DMS53 treated with DMSO at 0.1 percent for 48 hours (cell line): ENCODE results near the gene COX8C.

ENCODE experiments used
- DNase-seq: peaks from one replicate; lab custom pipeline; 2025; ENCODE audit not compliant: unreplicated experiment; lab: John Stamatoyannopoulos, UW

COX8C gene, protein sequence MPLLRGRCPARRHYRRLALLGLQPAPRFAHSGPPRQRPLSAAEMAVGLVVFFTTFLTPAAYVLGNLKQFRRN

DNA sequence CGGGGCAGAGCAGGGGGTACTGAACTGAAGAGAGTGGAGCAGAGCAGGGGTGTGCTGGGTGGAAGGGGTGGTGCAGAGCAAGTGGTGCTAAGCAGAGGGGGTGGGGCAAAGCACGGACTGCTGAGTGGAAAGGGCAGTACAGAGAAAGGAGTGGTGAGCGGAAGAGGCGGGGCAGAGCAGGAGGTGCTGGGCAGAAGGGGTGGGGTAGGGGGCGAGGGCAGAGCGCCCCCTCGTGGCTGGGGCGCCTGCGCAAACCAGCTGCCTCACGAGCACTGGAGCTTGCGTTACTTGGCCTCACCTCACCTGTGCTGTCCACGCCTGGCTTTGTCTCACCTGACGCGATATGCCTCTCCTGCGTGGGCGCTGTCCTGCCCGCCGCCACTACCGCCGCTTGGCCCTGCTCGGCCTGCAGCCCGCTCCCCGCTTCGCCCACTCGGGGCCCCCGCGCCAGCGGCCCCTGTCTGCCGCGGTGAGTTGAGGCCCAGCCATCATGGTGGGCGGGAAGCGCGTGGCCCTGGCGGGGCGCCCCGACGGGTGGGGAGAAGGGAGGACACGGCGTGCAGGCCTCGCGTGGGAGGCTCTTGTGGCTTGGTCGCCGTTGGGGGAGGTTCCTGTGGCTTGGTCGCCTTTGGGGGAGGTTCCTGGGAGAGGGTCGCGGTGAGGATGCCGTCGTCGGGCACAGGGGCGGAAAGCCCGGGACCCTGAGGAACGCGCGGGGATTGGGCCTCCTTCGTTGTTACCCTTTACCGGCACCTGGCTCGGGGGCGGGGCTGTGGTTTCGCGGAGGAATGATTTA is at the start of gene COX8C:
Gene COX8C (plus strand): TSS at position 257 of the 796 bp plus-strand sequence. CDS start 87 bp downstream, at position 344.
- DNase-seq, result no peak

DNA sequence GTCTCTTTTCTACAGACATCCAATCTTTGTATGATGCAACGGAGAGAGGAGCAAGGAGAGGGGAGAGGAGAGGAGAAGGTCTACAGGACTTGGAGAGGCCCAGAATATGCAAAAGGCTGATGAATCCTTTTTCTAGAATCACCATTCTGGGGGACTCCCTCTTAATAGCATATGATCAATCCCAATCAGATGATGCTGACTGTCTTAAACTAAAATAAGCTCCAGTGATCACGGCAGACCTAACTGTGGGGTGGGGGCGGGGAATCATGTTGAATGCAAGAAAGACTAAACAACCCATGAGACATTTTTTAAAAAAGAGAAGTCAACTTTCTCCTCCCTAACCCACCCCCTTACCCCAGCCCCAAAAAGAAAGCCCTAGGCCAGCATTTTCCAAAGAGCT is 47.6 kb upstream of the COX8C start:
- DNase-seq, result no peak

DNA sequence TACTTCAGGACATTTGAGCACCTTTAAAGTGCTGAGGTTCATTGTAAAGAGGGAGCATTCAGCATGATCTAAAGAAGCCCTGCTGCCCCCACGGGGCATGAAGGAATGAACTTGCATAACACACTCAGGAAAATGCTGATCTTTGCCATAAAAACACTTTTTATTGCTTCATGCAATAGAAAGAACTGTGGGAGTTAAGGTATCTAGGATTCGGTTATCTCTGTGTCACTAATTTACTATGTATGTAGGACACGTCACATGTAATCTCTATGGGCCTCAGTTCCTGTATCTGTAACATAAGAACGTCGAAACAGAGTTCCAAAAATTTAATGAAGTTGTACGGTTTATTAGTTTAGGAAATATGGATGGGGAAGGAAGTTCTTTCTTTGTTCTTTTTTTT is 47.1 kb upstream of the COX8C start:
- no peak for DNase-seq

DNA sequence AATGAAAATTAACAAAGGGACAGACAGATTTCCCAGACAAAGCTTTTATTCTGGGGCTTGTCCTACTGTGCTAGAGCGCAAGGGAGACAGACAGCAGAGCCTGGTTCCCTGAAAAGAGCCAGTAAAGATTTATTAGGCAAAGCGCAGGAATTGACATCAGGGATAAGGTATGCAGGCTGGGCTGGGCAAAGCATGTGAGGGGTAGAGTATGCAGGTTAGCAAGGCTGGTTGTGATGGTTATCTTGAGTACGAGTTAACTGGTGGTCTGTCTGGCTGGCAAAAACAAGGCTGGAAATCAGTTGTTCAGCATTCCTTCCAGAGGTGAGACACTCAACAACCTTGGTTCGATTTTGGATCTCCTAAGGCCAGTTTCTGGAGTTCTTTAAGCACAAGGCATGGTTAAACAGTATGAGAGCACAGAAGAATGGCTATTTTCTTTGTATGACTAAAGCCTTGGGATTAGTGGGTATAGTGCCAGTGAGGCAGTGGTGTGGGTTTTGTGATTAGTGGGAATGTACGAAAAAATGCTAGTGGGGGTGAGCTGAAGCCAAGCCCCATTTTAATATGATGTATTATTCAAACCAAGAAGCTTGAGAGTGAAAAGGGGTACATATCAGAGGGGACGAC is 45.0 kb upstream of the COX8C start:
- no peak for DNase-seq

DNA sequence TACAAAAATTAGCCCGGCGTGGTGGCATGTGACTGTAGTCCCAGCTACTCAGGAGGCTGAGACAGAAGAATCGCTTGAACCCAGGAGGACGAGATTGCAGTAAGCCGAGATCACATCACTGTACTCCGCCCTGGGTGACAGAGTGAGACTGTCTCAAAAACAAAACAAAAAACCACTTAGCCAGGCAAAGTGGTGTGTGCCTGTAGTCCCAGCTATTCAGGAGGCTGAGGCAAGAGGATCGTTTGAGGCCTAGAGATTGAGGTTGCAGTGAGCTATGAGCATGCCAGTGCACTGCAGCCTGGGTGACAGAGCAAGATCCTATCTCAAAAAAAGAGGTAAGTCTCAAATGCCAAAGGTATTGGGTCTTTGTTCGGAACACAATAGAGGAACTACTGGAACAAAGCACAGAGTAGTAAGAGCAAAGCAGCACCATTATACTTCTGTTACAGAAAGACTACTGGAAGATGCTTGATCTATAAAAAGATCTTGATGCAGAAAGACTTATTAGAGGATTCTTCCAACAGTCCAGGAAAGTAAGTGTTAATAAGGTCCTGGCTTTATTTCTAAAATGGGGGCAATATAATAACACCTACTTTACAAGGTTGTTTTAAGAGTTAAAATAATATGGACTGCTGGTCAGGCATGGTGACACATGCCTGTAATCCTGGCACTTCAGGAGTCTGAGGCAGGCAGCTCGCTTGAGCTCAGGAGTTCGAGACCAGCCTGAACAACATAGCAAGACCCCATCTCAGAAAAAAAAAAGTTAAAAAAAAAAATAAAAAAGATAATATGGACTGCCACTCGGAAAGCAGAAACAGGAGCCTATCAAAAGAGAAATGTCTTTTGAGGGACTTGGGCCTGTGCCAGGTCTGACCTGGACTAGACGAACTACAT is 44.0 kb upstream of the COX8C start:
- no peak for DNase-seq

DNA sequence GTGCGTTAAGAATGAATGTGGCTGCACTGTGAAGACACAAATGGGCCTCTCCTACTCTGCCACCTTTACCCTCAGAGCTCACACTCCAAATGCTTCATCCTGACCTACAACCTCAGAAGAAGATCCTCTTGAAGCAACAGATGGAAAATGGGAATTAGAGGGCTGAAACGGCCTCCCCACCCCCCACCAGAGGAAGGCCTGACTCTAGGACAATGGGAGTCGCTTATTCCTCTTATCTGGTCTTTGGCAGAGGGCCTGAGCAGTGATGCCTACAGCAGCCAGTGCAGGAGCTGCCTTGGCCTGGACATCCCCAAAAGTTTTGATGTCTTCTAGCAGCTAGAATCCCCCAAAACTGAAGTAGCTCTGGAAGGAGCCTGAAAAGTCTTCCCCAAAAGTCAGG is 43.3 kb upstream of the COX8C start:
- no peak for DNase-seq

DNA sequence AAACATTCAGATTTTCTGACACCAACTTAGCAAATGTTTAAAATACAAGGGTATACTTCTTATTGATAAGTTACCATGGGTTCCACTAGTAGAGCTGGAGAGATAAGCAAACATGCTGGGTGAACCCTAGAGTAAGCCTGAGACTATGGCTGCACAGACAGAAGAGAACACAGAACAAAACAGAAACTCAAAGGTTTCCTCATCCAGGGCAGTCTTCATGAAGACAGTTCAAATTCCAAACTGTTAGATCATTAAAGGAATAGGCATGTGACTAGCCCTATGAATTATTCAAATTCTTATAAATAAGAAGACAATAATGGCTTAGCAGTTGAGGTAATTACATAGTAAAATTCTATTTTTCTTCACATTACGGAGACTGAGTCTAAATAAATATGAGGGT is 42.2 kb upstream of the COX8C start:
- no peak for DNase-seq

DNA sequence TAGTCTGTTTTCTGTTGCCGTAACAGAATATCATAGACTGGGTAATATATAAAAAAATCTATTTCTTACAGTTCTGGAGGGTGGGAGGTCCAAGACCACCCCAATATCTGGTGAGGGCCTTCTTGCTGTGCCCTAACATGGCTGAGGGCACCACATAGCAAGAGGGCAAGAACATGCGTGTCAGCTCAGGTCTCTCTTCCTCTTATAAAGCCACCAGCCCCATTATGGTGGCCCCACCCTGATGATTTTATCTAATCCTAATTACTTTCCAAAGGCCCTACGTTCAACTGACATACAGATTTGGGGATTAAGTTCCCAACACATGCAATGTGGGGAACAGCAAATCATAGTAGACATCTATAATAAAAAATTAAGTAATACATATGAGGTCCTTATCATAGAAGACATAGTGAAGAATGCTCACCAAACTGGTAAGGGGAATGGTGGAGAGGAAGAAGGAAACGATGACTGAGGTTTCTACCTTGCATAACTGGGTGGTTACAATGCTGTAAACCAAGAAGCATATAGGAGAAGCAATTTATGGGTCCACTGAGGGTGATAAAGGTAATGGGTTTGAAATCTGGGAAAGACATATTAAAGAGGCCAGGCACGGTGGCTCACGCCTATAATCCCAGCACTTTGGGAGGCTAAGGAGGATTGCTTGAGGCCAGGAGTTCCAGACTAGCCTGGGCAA is 41.1 kb upstream of the COX8C start:
- no peak for DNase-seq

DNA sequence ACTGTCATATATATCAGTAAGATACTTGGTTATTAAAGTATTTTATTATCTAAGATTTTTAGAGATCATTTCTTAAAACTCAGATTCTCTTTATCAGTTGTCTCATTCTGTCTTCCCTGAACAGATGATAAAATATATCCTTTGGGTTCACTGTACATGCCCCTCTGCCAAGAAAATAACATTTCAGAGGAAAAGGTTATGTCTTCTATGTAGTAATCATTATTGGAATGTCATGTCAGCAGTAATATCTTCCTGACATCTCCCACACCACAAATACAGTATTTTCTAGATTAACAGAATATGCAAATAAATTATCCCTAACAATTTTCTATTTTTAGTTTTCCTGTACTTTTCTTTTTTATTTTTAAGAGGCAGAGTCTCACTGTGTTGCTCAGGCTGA is 40.2 kb upstream of the COX8C start:
- no peak for DNase-seq

DNA sequence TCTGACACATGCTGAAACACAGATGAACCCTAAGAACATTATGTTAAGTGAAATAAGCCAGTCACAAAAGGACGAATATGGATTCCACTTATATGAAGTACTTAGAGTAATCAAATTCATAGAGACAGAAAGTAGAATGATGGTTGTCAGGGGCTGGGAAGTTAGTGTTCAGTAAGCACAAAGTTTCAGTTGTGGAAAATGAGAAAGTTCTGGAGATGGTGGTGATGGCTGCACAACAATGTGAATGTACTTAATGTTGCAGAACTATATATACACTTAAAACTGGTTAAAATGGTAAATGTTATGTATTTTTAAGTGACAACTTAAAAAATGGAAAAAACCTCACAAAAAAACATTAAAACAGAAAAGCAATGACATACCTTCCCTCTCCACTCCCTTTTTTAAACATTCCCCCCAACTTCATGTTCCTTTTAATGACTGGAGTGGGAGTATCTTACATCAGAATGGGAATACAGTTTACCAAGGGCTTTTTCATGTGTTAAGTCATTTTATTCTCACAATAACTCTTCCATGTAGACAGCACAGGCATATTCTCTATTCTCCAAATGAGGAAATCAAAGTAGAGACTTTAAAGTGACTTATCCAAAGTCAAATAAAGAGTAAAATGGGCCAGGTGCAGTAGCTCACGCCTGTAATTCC is 38.2 kb upstream of the COX8C start:
- no peak for DNase-seq

DNA sequence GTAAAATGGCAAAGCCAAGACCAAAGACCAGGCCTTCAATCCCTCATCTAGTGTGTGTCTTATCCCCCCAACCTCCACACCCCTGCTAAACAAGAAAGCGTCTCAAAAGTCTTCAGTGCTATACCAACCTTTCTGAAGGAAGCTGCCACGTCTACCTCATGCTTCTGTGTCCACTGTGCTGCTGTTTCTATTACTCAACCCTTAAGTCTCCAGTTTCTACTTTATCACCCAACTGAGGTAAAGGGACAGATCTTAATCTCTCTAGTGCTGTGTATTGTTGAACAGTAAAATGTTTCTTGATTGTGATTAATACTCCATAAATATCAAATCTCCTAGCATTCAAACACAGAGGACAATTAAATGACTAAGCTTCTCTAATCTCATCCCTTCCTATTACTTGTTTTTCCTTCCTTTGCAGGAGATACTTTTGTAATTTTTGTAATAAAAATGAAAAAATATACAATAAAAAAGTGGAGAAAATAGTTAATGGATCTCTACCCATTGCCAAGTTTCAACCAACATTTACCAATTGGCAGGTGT is 37.5 kb upstream of the COX8C start:
- DNase-seq, result no peak

DNA sequence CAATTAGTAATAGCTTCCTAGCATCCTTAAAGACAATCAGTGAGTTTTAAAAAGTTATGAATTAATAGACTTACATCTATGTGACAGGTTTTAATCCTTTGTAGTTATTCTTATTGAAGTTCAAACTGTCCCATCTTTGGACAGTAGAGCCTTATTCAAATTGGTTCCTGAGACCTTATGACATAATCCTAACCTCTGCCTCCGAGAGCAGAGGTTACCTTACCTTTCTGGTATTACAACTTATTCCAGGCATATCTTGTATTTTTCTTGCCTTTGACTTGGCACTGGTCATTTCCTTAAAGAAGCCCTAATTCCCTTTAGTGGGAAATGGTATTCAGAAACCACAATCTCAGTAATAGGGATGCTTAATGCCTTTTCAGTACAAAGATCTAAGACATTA is 35.9 kb upstream of the COX8C start:
- no peak for DNase-seq

DNA sequence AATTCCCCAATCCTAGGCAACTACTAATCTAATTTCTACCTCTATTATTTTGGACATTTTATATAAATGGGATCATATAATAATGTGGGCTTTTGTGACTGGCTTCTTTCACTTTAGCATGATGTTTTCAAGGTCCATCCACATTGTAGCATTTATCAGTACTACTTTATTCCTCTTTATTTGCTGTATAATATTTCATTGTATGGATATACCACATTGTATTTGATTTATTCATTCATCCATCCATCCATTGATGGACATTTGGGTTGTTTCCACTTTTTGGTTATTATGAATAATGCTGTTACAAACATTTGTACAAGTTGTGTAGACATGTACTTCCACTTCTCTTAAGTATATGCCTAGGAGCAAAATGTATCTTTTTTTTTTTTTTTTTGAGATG is 31.4 kb upstream of the COX8C start:
- no peak for DNase-seq

DNA sequence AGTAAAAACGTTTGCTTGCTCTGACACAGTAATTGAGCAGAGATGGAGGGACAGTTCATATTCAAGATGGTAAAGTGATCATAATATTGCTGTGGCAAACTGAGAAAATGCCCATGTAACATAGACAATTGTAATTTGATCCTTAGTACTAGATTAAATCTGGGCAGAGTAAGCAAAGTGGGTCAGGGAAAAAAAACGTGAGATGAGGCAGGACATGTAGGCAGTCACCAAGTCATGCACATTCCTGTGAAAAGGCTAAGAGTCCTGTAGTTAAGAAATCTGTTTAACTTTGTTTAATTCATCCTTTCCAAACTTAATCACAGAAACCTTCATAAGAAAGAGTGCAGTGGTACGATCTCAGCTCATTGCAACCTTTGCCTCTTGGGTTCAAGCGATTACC is 30.3 kb upstream of the COX8C start:
- DNase-seq, result no peak

DNA sequence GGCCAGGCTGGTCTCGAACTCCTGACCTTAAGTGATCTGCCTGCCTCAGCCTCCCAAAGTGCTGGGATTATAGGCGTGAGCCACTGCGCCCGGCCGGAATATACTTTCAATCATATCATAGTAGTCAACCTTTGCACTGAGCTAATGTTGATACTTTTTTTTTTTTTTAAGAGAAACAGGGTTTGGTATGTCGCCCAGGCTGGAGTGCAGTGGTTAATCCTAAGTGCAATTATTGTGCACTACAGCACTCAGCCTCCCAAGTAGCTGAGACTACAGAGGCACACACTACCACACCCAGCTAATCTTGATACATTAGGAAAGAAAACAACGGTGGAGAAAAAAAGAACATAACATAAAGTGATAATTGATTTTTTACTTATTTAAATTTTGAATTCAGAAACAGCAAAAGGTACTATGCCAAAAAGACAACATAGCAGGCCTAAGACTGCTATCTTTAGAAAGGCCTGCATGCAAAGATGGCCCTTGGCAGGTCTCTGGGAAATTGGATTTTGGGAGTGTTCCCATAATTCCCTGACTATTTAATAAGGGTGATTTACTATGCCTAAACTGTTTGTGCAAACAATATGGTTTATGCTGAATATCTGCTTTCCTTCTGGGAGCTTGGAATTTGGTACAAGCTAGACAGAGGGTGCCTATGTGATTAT is 29.6 kb upstream of the COX8C start:
- no peak for DNase-seq

DNA sequence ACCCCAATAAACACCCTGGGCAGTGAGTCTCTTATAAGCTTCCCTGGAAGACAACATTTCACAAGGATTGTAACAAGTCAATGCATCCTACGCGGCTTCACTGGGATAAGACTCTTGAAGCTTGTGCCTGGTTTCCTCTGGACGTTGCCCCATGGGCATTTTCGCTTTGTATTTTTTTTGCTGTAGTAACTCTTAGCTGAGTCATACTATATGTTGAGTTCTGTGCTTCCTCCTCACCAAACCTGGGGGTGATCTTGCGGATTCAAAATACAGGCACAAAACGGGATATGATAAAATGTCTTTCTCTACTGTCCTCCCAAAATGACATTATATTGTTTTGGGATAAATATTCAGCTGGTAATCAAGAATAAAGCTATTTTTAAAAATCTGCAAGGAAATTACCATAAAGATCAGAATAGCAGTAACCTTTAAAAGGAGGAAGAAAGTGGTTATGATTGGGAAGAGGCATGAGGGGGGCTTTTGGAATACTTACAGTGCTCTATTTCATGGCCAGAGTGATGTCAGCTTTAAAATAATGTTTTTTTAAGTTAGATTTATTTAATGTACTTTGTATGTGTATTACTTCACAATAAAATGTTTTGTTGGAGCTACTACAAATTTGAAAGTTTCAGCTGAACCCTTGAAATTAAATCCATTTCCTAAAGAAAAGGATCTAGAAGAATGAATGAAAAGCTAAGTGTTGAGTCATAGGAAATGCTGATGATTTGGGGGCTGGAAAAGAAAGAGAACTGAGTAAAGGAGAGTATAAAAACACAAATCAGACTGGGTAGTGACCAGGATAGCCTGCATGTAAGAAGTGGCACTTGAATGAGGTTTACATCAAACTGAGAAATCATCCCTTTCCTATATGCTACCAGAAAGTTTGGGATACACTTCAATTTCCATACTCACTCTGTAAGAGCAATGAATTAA is 28.8 kb upstream of the COX8C start:
- DNase-seq, result no peak

DNA sequence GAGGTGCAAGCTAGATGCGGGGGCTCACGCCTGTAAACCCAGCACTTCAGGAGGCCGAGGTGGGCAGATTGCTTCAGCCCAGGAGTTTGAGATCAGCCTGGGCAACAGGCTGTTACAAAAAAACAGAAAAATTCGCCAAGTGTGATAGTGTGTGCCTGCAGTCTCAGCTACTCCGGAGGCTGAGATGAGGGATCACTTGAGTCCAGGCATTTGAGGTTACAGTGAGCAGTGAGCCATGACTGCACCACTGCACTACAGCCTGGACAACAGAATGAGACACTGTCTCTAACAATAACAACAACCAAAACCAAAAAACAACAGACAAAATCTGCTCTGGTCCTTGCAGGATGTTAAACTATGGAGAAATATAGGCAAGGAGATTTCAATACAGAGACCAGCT is 28.1 kb upstream of the COX8C start:
- DNase-seq, result no peak

DNA sequence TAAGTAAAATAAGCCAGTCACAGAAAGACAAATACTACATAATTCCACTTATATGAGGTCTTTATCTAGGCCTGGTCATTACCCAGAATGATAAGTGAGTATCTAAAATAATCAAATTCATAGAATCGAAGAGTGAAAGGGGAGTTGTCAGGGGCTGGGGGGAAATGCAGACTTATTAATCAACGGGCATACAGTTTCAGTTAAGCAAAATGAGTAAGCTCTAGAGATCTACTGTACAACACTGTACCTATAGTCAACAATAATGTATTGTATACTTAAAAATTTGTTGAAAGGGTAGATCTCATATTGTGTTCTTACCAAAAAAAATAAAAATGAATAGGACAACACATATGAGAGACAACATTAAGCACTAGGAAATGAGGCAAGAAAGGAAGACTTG is 27.5 kb upstream of the COX8C start:
- DNase-seq, result no peak

DNA sequence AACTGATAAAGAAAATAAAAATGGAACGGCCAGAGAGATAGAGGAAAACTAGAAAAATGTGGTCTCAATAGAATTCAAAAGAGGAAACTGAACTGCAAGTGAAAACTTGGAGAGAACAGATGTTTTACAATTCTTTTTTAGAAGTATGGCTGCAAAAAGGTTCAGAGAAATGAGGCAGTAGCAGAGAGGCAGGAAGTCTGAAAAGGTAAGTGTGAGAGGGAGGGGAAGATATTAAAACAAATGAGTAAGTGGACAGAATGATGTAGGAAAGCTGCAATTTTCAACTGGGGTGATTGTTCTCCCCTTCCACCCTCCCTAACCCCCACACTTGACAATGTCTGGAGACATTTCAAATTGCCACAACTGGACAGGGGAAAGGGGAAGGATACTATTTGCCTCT is 27.0 kb upstream of the COX8C start:
- no peak for DNase-seq
